ENCODE data around the gene MYO3B. TPM values are rescaled to one million over a fixed set of nuclear protein-coding genes. Genes with fewer than 3 reads are reported as not detected.

Gene MYO3B
- total RNA-seq, 1 experiment from 2014 or later: 0.09 TPM

DNA sequence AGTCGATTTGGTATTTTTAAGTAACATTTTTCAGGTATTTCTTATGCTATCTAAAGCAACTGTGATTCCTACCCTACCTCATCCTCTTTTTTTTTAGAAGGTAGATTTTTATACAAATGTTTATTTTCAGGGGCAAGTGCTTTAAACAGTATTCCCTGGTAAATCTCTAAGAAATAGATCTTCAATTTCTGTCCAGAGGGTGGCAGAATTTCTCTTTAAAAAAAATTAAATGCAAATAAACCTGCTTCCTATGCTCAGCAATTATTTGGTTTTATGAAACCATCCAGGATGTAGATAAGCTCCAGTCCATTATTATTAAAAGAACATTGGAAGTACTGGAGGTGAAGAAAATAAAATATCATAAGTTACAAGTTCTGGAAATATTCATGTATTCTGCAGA is 191.9 kb downstream of the MYO3B start:
- DNase-seq: peak in 1 of 2 experiments; percentile 45
- Mint-ChIP-seq H3K36me3 (ENCODE audit: insufficient read depth, unreplicated experiment) (no peaks in the 10 kb centered on the region), H3K27ac (ENCODE audit: unreplicated experiment) (no peak overlapping the region), H3K9me3 (ENCODE audit: unreplicated experiment) (no peaks in the 10 kb centered on the region), H3K27me3 (ENCODE audit: insufficient read depth, unreplicated experiment) (peaks cover 7% of the 10 kb centered on the region), H3K4me1 (ENCODE audit: low read depth, unreplicated experiment) (no peaks in the 10 kb centered on the region), H3K4me3 (ENCODE audit: unreplicated experiment) (no peak overlapping the region)
- intact Hi-C loops (cut with micrococcal nuclease; ENCODE audit: unreplicated experiment): loop anchor here (1.0 kb wide), 1 partner anchor 445 kb away; no protein-coding TSS in a partner anchor
- TF ChIP-seq, protein P1, sequence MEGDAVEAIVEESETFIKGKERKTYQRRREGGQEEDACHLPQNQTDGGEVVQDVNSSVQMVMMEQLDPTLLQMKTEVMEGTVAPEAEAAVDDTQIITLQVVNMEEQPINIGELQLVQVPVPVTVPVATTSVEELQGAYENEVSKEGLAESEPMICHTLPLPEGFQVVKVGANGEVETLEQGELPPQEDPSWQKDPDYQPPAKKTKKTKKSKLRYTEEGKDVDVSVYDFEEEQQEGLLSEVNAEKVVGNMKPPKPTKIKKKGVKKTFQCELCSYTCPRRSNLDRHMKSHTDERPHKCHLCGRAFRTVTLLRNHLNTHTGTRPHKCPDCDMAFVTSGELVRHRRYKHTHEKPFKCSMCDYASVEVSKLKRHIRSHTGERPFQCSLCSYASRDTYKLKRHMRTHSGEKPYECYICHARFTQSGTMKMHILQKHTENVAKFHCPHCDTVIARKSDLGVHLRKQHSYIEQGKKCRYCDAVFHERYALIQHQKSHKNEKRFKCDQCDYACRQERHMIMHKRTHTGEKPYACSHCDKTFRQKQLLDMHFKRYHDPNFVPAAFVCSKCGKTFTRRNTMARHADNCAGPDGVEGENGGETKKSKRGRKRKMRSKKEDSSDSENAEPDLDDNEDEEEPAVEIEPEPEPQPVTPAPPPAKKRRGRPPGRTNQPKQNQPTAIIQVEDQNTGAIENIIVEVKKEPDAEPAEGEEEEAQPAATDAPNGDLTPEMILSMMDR (IDR thresholded peaks at IDR 0.05; ENCODE audit: insufficient read depth in 1 of 2, low read depth in 1 of 2, low read length in 1 of 2, severe bottlenecking in 1 of 2, unreplicated experiment in 1 of 2): peak; percentile 21 to 26
- no TSS peak for BruUV-seq (replicated peaks)
- Histone ChIP-seq H3K9me3 (no peaks in the 10 kb centered on the region), H3K4me1 (no peaks in the 10 kb centered on the region), H3K4me3 (ENCODE audit: low read depth, low read length) (no peak overlapping the region), H3K36me3 (ENCODE audit: control insufficient read depth, insufficient read depth, low read length) (no peaks in the 10 kb centered on the region), H3K27me3 (replicated peaks; ENCODE audit: control insufficient read depth, insufficient read depth, low read length) (no peaks in the 10 kb centered on the region)
- ChIA-PET POLR2A (interaction anchor here (0.7 kb wide), 1 partner anchor 577 kb away, joined by 6 read pairs; no protein-coding TSS in a partner anchor), CTCF (interaction anchor here (0.6 to 1.9 kb wide), 8 partner anchors 9 to 475 kb away, joined by 3 to 8 read pairs (median 3); partner anchors contain the start of gene GAD1)

GRCh38 chr2:170371231-170371998 is 193.5 kb downstream of the MYO3B start:
- Mint-ChIP-seq H3K4me3 (ENCODE audit: unreplicated experiment) (no peak overlapping the region), H3K27me3 (ENCODE audit: insufficient read depth, unreplicated experiment) (peaks cover 7% of the 10 kb centered on the region), H3K9me3 (ENCODE audit: unreplicated experiment) (no peaks in the 10 kb centered on the region), H3K36me3 (ENCODE audit: insufficient read depth, unreplicated experiment) (no peaks in the 10 kb centered on the region), H3K27ac (ENCODE audit: unreplicated experiment) (no peak overlapping the region), H3K4me1 (ENCODE audit: low read depth, unreplicated experiment) (no peaks in the 10 kb centered on the region)
- H3K27me3 ChIP-seq (replicated peaks; ENCODE audit: control insufficient read depth, insufficient read depth, low read length): no peaks in the 10 kb centered on the region
- BruUV-seq (replicated peaks): no TSS peak
- no peak for DNase-seq
- H3K36me3 ChIP-seq (ENCODE audit: control insufficient read depth, insufficient read depth, low read length): no peaks in the 10 kb centered on the region
- TF ChIP-seq, protein P1 (IDR thresholded peaks at IDR 0.05; ENCODE audit: insufficient read depth in 1 of 2, low read depth in 1 of 2, low read length in 1 of 2, severe bottlenecking in 1 of 2, unreplicated experiment in 1 of 2): no peak
- no peak overlapping the region for H3K4me3 ChIP-seq (ENCODE audit: low read depth, low read length)
- H3K4me1 ChIP-seq: no peaks in the 10 kb centered on the region
- no peaks in the 10 kb centered on the region for H3K9me3 ChIP-seq
- ChIA-PET POLR2A (interaction anchor here (0.6 kb wide), 2 partner anchors 413 to 477 kb away, joined by 3 read pairs; no protein-coding TSS in a partner anchor), CTCF (interaction anchor here (0.6 to 1.6 kb wide), 3 partner anchors 10 to 503 kb away, joined by 3 to 6 read pairs (median 5); no protein-coding TSS in a partner anchor)
- intact Hi-C loops (cut with micrococcal nuclease; ENCODE audit: unreplicated experiment): no loop called here

- no peaks in the 10 kb centered on the region for H3K36me3 ChIP-seq (ENCODE audit: control insufficient read depth, insufficient read depth, low read length)
- intact Hi-C loops (cut with micrococcal nuclease; ENCODE audit: unreplicated experiment): no loop called here
- no peaks in the 10 kb centered on the region for H3K9me3 ChIP-seq
- H3K4me1 ChIP-seq: no peaks in the 10 kb centered on the region
- BruUV-seq (replicated peaks): no TSS peak
- H3K4me3 ChIP-seq (ENCODE audit: low read depth, low read length): no peak overlapping the region
- Mint-ChIP-seq H3K27me3 (ENCODE audit: insufficient read depth, unreplicated experiment) (no peaks in the 10 kb centered on the region), H3K36me3 (ENCODE audit: insufficient read depth, unreplicated experiment) (no peaks in the 10 kb centered on the region), H3K4me3 (ENCODE audit: unreplicated experiment) (no peak overlapping the region), H3K4me1 (ENCODE audit: low read depth, unreplicated experiment) (no peaks in the 10 kb centered on the region), H3K9me3 (ENCODE audit: unreplicated experiment) (no peaks in the 10 kb centered on the region), H3K27ac (ENCODE audit: unreplicated experiment) (no peak overlapping the region)
- DNase-seq: no peak
- H3K27me3 ChIP-seq (replicated peaks; ENCODE audit: control insufficient read depth, insufficient read depth, low read length): no peaks in the 10 kb centered on the region
- TF ChIP-seq, protein P1 (IDR thresholded peaks at IDR 0.05; ENCODE audit: insufficient read depth in 1 of 2, low read depth in 1 of 2, low read length in 1 of 2, severe bottlenecking in 1 of 2, unreplicated experiment in 1 of 2): no peak
- ChIA-PET CTCF (no interaction called here), POLR2A (no interaction called here)
Observed at GRCh38 chr2:170375192-170375591, 197.2 kb downstream of the MYO3B start.

Measured in Caco-2 (cell line).